Stimulated activated naive CD8-positive, alpha-beta T cell treated with anti-CD3 and anti-CD28 coated beads, Interleukin-15, Interleukin-2, amounts not matched to agents 100 ng/mL and 50 ng/mL, for 24 hours (primary cell): ENCODE measurements around the gene RAPGEF2.
"Not testable (repeated sequence)": the region's sequence is repeated elsewhere in the genome, so short reads cannot be mapped to it uniquely, and the experiment has no call there.

Experiments
- H3K27ac Mint-ChIP-seq: one replicate; pipeline ENCODE4 v1.8.0; 2021; ENCODE audit warnings: mild to moderate bottlenecking, mixed read lengths
- H3K27me3 Mint-ChIP-seq: one replicate; pipeline ENCODE4 v1.8.0; 2021; ENCODE audit warnings: mixed read lengths
- H3K36me3 Mint-ChIP-seq: one replicate; pipeline ENCODE4 v1.8.0; 2021; ENCODE audit warnings: low read depth, mixed read lengths
- H3K4me1 Mint-ChIP-seq: one replicate; pipeline ENCODE4 v1.8.0; 2021; ENCODE audit warnings: low read depth, mixed read lengths
- H3K4me3 Mint-ChIP-seq: one replicate; pipeline ENCODE4 v1.8.0; 2021; ENCODE audit warnings: mild to moderate bottlenecking, mixed read lengths
- H3K9me3 Mint-ChIP-seq: one replicate; pipeline ENCODE4 v1.8.0; 2021; ENCODE audit warnings: mixed read lengths

Gene RAPGEF2

GRCh38 chr4:159177265-159178150 lies 74.6 kb downstream of the RAPGEF2 start:
- no peak overlapping the region for H3K27ac Mint-ChIP-seq
- no peaks in the 10 kb centered on the region for H3K36me3 Mint-ChIP-seq
- peaks cover 40% of the 10 kb centered on the region for H3K4me1 Mint-ChIP-seq
- H3K4me3 Mint-ChIP-seq: no peak overlapping the region
- H3K27me3 Mint-ChIP-seq: peaks cover 5% of the 10 kb centered on the region
- H3K9me3 Mint-ChIP-seq: no peaks in the 10 kb centered on the region

GRCh38 chr4:159178151-159178546 lies 75.3 kb downstream of the RAPGEF2 start:
- H3K27ac Mint-ChIP-seq: no peak overlapping the region
- H3K4me3 Mint-ChIP-seq: no peak overlapping the region
- no peaks in the 10 kb centered on the region for H3K9me3 Mint-ChIP-seq
- H3K4me1 Mint-ChIP-seq: peaks cover 38% of the 10 kb centered on the region
- no peaks in the 10 kb centered on the region for H3K36me3 Mint-ChIP-seq
- peaks cover 5% of the 10 kb centered on the region for H3K27me3 Mint-ChIP-seq

DNA sequence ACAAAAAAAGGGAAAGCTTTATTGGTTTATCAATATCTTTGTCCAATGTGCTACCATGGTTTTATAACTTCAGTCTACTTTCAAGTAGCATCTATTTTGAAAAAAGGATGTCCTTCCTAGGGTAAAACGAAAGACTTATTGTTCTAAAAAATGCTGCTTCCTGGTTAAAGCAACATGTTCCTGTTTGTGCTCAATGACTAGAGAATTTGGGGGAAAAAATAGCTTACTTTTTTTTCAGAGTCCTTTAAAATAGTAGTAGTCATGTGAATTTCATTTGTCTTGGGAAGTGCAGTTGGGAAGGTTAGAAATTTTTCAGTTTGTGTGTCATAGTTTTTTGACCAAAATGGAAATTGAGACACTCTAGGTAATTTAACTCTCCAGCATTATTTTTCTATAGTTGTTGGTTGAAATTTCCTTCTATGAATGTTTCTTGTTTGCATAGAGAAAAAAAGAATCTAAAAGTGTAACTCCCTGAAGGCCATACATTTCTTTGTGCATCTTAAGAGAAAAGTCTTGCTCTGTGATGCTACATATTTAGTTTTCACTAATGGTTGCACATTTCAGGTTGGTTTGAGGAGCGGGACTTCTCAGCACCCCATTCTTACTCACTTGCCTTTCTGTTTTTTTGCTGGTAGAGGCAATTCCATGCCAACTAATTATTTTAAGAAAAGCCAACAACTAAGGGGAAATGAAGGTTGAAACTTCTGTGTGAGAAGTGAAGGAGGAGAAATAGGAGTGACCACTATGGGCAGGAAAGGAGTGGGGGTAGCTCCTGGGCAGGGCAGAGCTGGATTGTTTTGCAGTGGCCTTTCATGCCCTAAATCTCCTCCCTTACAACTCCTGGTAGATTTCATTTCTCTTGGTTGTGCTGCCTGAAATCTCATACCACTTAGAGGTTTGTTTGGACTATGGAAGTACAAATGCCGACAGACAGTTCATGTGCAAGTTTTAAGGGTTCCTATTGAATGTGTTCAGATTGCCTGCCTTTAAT lies 76.4 kb downstream of the RAPGEF2 start:
- no peak overlapping the region for H3K27ac Mint-ChIP-seq

GRCh38 chr4:159183885-159184605 lies 81.2 kb downstream of the RAPGEF2 start:
- peaks cover 19% of the 10 kb centered on the region for H3K4me1 Mint-ChIP-seq
- not testable (repeated sequence) for H3K27ac Mint-ChIP-seq, H3K36me3 Mint-ChIP-seq, H3K9me3 Mint-ChIP-seq, H3K4me3 Mint-ChIP-seq, H3K27me3 Mint-ChIP-seq

More for the DNA sequence above, 76.4 kb downstream of the RAPGEF2 start:
- Mint-ChIP-seq H3K4me1 (peaks cover 35% of the 10 kb centered on the region), H3K27me3 (peaks cover under 1% of the 10 kb centered on the region), H3K36me3 (no peaks in the 10 kb centered on the region), H3K9me3 (no peaks in the 10 kb centered on the region), H3K4me3 (no peak overlapping the region)

DNA sequence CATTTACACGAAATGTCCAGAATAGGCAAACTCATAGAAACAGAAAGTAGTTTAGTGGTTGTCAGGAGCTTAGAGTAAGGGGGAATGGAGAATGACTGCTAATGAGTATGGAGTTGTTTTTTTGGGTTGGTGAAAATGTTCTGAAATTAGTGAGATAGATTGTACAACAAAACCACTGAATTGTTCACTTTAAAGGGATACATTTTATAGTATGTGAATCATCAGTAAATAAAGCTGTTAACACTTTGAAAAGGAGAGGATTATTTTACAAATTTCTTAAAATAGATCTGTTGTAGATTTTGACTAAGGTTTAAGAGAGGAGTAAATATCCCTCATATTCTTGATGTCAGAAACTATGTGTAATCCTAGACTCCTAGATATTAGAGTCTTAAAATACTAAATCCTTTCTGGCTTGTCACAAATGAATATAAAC lies 82.7 kb downstream of the RAPGEF2 start:
- Mint-ChIP-seq H3K9me3 (no peaks in the 10 kb centered on the region), H3K27ac (peak overlapping the region; percentile 12), H3K4me1 (peaks cover 11% of the 10 kb centered on the region), H3K4me3 (peak overlapping the region; percentile 1), H3K36me3 (no peaks in the 10 kb centered on the region), H3K27me3 (no peaks in the 10 kb centered on the region)

GRCh38 chr4:159188646-159189045 lies 85.8 kb downstream of the RAPGEF2 start:
- no peaks in the 10 kb centered on the region for H3K27me3 Mint-ChIP-seq
- no peak overlapping the region for H3K4me3 Mint-ChIP-seq
- no peaks in the 10 kb centered on the region for H3K9me3 Mint-ChIP-seq
- no peak overlapping the region for H3K27ac Mint-ChIP-seq
- H3K4me1 Mint-ChIP-seq: peaks cover 11% of the 10 kb centered on the region
- H3K36me3 Mint-ChIP-seq: no peaks in the 10 kb centered on the region

GRCh38 chr4:159190651-159191050 lies 87.8 kb downstream of the RAPGEF2 start:
- Mint-ChIP-seq H3K36me3 (peaks cover 9% of the 10 kb centered on the region), H3K27ac (no peak overlapping the region), H3K9me3 (no peaks in the 10 kb centered on the region), H3K4me3 (no peak overlapping the region), H3K4me1 (peaks cover 3% of the 10 kb centered on the region), H3K27me3 (no peaks in the 10 kb centered on the region)

DNA sequence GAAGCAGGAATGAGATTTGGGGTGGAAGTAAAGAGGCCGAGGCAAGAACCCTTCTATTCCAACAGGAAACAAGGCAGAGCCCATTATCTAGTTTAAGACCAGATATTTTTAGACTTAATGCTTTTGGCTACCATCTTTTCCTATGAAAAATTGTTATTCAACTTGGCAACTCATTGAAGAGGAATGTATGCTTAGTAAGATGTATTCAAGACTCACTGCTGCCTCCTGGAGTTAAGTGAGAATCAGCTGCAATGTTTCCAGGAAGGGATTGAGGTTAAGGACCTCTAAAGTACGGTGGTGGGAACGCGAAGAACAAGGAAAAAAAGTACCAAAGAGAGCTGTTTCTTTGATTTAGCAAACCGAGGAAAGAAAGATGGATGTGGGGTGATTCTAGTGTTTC lies 89.1 kb downstream of the RAPGEF2 start:
- Mint-ChIP-seq H3K4me3 (no peak overlapping the region), H3K27me3 (no peaks in the 10 kb centered on the region), H3K27ac (no peak overlapping the region), H3K4me1 (no peaks in the 10 kb centered on the region), H3K36me3 (peaks cover 9% of the 10 kb centered on the region), H3K9me3 (no peaks in the 10 kb centered on the region)

GRCh38 chr4:159193046-159193620 lies 90.3 kb downstream of the RAPGEF2 start:
- no peaks in the 10 kb centered on the region for H3K4me1 Mint-ChIP-seq
- H3K36me3 Mint-ChIP-seq: peaks cover 9% of the 10 kb centered on the region
- no peaks in the 10 kb centered on the region for H3K27me3 Mint-ChIP-seq
- no peak overlapping the region for H3K4me3 Mint-ChIP-seq
- no peaks in the 10 kb centered on the region for H3K9me3 Mint-ChIP-seq
- H3K27ac Mint-ChIP-seq: no peak overlapping the region

DNA sequence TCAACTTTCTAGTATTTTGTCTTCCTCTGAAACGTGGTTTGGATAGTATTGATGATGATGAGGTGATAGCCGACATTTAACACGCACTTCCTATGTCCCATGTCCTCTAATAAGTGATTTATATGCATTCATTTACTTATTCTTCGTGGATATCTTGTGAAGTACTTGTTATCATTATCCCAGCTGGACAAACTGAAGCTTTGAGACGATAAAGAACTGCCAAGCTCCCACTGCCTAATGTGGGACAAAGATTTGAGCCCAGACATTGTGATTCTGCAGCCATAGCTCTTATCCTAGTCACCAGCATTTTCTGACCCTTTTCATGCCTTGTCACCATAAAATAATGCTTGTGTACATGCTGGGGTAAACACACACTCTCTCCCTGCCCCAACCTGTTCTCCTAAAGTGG lies 92.5 kb downstream of the RAPGEF2 start:
- Mint-ChIP-seq H3K9me3 (no peaks in the 10 kb centered on the region), H3K4me1 (peaks cover 4% of the 10 kb centered on the region), H3K4me3 (no peak overlapping the region), H3K27me3 (no peaks in the 10 kb centered on the region), H3K36me3 (peaks cover 9% of the 10 kb centered on the region), H3K27ac (no peak overlapping the region)

DNA sequence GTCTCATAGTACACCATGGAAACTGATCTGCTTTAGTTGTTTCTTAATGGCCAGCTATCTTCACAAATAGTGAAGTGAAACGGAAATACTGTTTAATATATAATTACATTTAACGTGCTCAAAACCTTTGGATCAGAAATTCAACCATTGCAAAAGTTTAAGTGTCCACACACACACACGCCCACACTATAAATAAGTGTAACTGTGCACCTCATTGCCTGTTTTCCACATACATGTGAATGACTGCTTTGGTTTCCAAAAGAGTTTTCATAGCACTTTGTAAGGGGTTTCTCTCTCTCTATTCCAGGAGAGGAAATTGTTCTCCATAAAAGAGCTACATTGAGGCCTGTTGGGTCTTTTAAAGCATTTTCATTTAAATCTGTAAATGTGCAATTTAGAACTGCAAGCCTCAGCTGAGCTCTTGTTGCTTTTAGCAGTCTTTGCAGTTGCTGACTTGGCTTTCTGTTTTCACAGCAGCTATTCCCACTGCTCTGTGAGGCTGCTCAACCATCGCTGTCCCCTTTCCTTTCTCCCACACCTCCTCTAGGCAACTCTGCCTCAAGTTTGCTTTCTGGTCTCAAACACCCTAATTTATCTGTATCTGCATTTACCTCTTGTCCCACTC lies 94.5 kb downstream of the RAPGEF2 start:
- H3K27ac Mint-ChIP-seq: no peak overlapping the region
- no peak overlapping the region for H3K4me3 Mint-ChIP-seq
- H3K9me3 Mint-ChIP-seq: no peaks in the 10 kb centered on the region

GRCh38 chr4:159197885-159198269 lies 95.0 kb downstream of the RAPGEF2 start:
- no peaks in the 10 kb centered on the region for H3K9me3 Mint-ChIP-seq
- H3K4me1 Mint-ChIP-seq: peaks cover 6% of the 10 kb centered on the region
- no peaks in the 10 kb centered on the region for H3K27me3 Mint-ChIP-seq
- no peak overlapping the region for H3K27ac Mint-ChIP-seq
- peaks cover 9% of the 10 kb centered on the region for H3K36me3 Mint-ChIP-seq
- no peak overlapping the region for H3K4me3 Mint-ChIP-seq

More for the DNA sequence above, 94.5 kb downstream of the RAPGEF2 start:
- Mint-ChIP-seq H3K4me1 (peaks cover 4% of the 10 kb centered on the region), H3K27me3 (no peaks in the 10 kb centered on the region), H3K36me3 (peaks cover 9% of the 10 kb centered on the region)

DNA sequence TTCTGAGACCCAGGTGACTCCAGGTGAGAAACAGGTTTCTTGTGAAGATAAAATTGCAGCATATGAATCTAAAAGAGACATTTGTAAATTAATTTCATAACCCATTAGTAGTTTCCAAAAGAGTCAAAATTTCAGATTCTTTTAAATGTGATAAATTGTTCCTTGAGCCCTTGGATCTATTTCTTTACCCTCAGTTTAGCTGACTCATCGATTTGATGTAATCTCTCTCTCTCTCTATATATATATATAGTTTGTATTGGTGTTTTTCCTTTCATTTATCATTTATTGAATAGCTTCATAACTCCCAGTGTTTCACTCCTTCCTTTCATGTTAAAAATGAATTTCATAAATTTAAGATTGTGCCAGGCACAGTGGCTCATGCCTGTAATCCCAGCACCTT lies 96.9 kb downstream of the RAPGEF2 start:
- Mint-ChIP-seq H3K4me3 (no peak overlapping the region), H3K27me3 (no peaks in the 10 kb centered on the region), H3K36me3 (peaks cover 2% of the 10 kb centered on the region), H3K4me1 (peaks cover 14% of the 10 kb centered on the region), H3K9me3 (no peaks in the 10 kb centered on the region), H3K27ac (no peak overlapping the region)

- no peaks in the 10 kb centered on the region for H3K36me3 Mint-ChIP-seq
- H3K9me3 Mint-ChIP-seq: no peaks in the 10 kb centered on the region
- no peak overlapping the region for H3K4me3 Mint-ChIP-seq
- no peaks in the 10 kb centered on the region for H3K27me3 Mint-ChIP-seq
- H3K27ac Mint-ChIP-seq: no peak overlapping the region
- peaks cover 27% of the 10 kb centered on the region for H3K4me1 Mint-ChIP-seq
Measured at GRCh38 chr4:159201168-159201567, 98.3 kb downstream of the RAPGEF2 start.
